K562 (cell line): ENCODE measurements around the gene FANCD2OS. TPM values are rescaled to one million over a fixed set of nuclear protein-coding genes. Genes with fewer than 3 reads are reported as not detected.

ENCODE experiments used
- C11orf30 ChIP-seq: fragments of 450-650 bp; IDR thresholded peaks from 2 replicates; pipeline ENCODE4 v1.6.1; 2016; ENCODE audit warnings: low read depth, mild to moderate bottlenecking
- RBM39 ChIP-seq: fragments of 200-400 bp; formaldehyde crosslinking; optimal IDR thresholded peaks from 2 replicates; pipeline ENCODE3; 2018; ENCODE audit warnings: low read depth, low read length
- REST ChIP-seq, 2 experiments: fragments of 450-650 bp; formaldehyde crosslinking in 1 of 2; IDR thresholded peaks; 2 replicates each; pipeline versions ENCODE4 v1.4.0 to v1.6.1; 2014 to 2020; ENCODE audit warnings: mild to moderate bottlenecking in 2 of 2, borderline replicate concordance in 1 of 2, low read depth in 1 of 2
- ZNF444 ChIP-seq: fragments of 250-450 bp; sonication (Bioruptor Pico); IDR thresholded peaks from 2 replicates; pipeline ENCODE4 v1.4.0; 2020; ENCODE audit warnings: mild to moderate bottlenecking, moderate library complexity
- ZNF740 ChIP-seq, 3 experiments: fragments of 200-800 bp in 1 of 3; sonication (Bioruptor generic) in 1 of 3; sonication (generic) in 1 of 3; formaldehyde crosslinking in 1 of 3; IDR thresholded peaks; 2 replicates each; pipeline versions ENCODE4 v1.6.1 to v1.8.0; 2016 to 2022; ENCODE audit warnings: mild to moderate bottlenecking in 2 of 3, missing compliant biosample characterization in 2 of 3, missing genetic modification characterization in 2 of 3, missing genetic modification reagents in 1 of 3
- polyA plus RNA-seq, 8 experiments: library from polyadenylated mRNA; depleted of rRNA in 4 of 8; stranded (reverse) in 5 of 8; unstranded in 3 of 8; fragments of >200 nt; fragmentation: Nextera tagmentation in 2 of 8; fragmentation: Illumina TruSeq in 1 of 8; extraction: Ambion mirVana in 2 of 8; extraction: Trizol in 1 of 8; gene quantifications; 2 replicates each; pipeline versions ENCODE4 v1.2.1 to v1.2.3, GENCODE V29; 2011 to 2014; ENCODE audit warnings: inconsistent platforms in 1 of 8, missing spikeins in 1 of 8
- total RNA-seq, 7 experiments: library from RNA; depleted of rRNA in 6 of 7; stranded (reverse); fragments of >200 nt in 6 of 7; fragmentation: Illumina TruSeq in 2 of 7; extraction: Trizol in 2 of 7; gene quantifications; 2 replicates each; pipeline versions ENCODE4 v1.2.1 to v1.2.3, GENCODE V29; 2011 to 2021; ENCODE audit warnings: low replicate concordance in 1 of 7
- TF ChIP-seq, protein P1 (sequence below), 2 experiments: fragments of 450-650 bp in 1 of 2; sonication (generic) in 1 of 2; formaldehyde crosslinking in 1 of 2; IDR thresholded peaks; 2 replicates each; pipeline versions ENCODE4 v1.7.1 to v1.9.0; 2016 to 2022; ENCODE audit warnings: inconsistent platforms in 1 of 2, mild to moderate bottlenecking in 1 of 2, missing genetic modification reagents in 1 of 2

The FANCD2OS gene
- total and polyA plus RNA-seq, 9 of the 15 experiments (the other 6 are each of a cell fraction or from before 2014, with no cell fraction given) = not detected

- TF ChIP-seq, protein P1, sequence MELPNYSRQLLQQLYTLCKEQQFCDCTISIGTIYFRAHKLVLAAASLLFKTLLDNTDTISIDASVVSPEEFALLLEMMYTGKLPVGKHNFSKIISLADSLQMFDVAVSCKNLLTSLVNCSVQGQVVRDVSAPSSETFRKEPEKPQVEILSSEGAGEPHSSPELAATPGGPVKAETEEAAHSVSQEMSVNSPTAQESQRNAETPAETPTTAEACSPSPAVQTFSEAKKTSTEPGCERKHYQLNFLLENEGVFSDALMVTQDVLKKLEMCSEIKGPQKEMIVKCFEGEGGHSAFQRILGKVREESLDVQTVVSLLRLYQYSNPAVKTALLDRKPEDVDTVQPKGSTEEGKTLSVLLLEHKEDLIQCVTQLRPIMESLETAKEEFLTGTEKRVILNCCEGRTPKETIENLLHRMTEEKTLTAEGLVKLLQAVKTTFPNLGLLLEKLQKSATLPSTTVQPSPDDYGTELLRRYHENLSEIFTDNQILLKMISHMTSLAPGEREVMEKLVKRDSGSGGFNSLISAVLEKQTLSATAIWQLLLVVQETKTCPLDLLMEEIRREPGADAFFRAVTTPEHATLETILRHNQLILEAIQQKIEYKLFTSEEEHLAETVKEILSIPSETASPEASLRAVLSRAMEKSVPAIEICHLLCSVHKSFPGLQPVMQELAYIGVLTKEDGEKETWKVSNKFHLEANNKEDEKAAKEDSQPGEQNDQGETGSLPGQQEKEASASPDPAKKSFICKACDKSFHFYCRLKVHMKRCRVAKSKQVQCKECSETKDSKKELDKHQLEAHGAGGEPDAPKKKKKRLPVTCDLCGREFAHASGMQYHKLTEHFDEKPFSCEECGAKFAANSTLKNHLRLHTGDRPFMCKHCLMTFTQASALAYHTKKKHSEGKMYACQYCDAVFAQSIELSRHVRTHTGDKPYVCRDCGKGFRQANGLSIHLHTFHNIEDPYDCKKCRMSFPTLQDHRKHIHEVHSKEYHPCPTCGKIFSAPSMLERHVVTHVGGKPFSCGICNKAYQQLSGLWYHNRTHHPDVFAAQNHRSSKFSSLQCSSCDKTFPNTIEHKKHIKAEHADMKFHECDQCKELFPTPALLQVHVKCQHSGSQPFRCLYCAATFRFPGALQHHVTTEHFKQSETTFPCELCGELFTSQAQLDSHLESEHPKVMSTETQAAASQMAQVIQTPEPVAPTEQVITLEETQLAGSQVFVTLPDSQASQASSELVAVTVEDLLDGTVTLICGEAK (IDR thresholded peaks at IDR 0.05) = peak; percentile 57
- TF ChIP-seq, protein P1 (CRISPR knock-in tag; IDR thresholded peaks at IDR 0.05) = no peak
- TF ChIP-seq ZNF444 (CRISPR knock-in tag) = no peak
- TF ChIP-seq ZNF740 (CRISPR knock-in tag; IDR thresholded peaks at IDR 0.05) = peak; percentile 47; the same call in 1 of the 2 replicates
- no peak for TF ChIP-seq ZNF740 (tag; IDR thresholded peaks at IDR 0.05)
- TF ChIP-seq C11orf30 = peak; percentile 76
- no peak for TF ChIP-seq REST (IDR thresholded peaks at IDR 0.05; ENCODE audit: borderline replicate concordance)
- peak; percentile 30; the same call in 1 of the 2 replicates for TF ChIP-seq REST (CRISPR knock-in tag; IDR thresholded peaks at IDR 0.05; ENCODE audit: low read depth)
- peak; percentile 86 for TF ChIP-seq RBM39
Measured at GRCh38 chr3:10115326-10116137, 7.5 kb upstream of the FANCD2OS start, which contains the start of gene BRK1 (continued).
